Measurements from ENCODE around the gene SLC2A13. TPM values are rescaled to one million over a fixed set of nuclear protein-coding genes. Genes with fewer than 3 reads are reported as not detected.
A peak's percentile ranks its signal among the peaks of the same experiment; 100 is the strongest.
"Not testable (repeated sequence)": the region's sequence is repeated elsewhere in the genome, so short reads cannot be mapped to it uniquely, and the experiment has no call there.

Gene SLC2A13
- total and polyA plus RNA-seq, 10 donors, result 1.1 to 17.1 (median 7.6) TPM

DNA sequence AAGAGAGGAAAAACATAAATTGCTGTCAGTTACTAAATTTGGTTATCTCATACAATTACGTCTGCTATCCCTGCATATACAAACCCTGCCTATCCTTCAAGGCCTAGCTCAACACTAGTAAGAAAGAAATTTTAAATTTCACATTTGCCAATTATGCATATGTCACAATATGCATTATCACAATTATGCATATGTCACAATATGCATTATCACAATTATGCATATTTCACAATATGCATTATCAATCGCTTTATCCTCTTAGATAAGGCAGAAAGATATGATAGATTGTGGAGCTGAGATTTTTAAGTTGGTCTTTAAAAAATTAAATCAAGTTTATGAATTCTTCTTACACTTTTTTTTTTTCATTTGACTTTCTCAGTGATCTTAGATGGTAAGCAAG, 291.3 kb downstream of the SLC2A13 start:
- no peak for TF ChIP-seq POLR2AphosphoS5 (IDR thresholded peaks at IDR 0.05)
- TF ChIP-seq, protein P1, sequence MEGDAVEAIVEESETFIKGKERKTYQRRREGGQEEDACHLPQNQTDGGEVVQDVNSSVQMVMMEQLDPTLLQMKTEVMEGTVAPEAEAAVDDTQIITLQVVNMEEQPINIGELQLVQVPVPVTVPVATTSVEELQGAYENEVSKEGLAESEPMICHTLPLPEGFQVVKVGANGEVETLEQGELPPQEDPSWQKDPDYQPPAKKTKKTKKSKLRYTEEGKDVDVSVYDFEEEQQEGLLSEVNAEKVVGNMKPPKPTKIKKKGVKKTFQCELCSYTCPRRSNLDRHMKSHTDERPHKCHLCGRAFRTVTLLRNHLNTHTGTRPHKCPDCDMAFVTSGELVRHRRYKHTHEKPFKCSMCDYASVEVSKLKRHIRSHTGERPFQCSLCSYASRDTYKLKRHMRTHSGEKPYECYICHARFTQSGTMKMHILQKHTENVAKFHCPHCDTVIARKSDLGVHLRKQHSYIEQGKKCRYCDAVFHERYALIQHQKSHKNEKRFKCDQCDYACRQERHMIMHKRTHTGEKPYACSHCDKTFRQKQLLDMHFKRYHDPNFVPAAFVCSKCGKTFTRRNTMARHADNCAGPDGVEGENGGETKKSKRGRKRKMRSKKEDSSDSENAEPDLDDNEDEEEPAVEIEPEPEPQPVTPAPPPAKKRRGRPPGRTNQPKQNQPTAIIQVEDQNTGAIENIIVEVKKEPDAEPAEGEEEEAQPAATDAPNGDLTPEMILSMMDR (IDR thresholded peaks at IDR 0.05 in 8 of 11, conservative IDR thresholded peaks at IDR 0.05 in 3 of 11), result no peak
- TF ChIP-seq POLR2A (IDR thresholded peaks at IDR 0.05), result no peak
- intact Hi-C loops (cut with DNase I; ENCODE audit: low total_unique reads), result no loop called here
- WGBS, 5 donors, result 34 to 92% (median 58%) methylated on average over 2 of the region's 2 CpGs

GRCh38 chr12:39813776-39814175, 292.1 kb downstream of the SLC2A13 start:
- no peak for TF ChIP-seq POLR2AphosphoS5 (IDR thresholded peaks at IDR 0.05)
- TF ChIP-seq, protein P1 (IDR thresholded peaks at IDR 0.05 in 8 of 11, conservative IDR thresholded peaks at IDR 0.05 in 3 of 11), result no peak
- TF ChIP-seq POLR2A (IDR thresholded peaks at IDR 0.05), result no peak
- H3K27me3 ChIP-seq (replicated peaks in 1 of 7), result no peaks in the 10 kb centered on the region
- no peaks in the 10 kb centered on the region for H3K4me1 ChIP-seq
- DNase-seq, result no peak
- intact Hi-C loops (cut with DNase I; ENCODE audit: low total_unique reads), result no loop called here
- no peaks in the 10 kb centered on the region for H3K36me3 ChIP-seq
- no peak overlapping the region for H3K27ac ChIP-seq
- H3K9me3 ChIP-seq, result peaks cover 3 to 23% (median 15%) of the 10 kb centered on the region in 8 donors
- no peak overlapping the region for H3K4me3 ChIP-seq
- 67 to 80% (median 75%) methylated on average over 5 of the region's 5 CpGs for whole genome bisulfite sequencing, 5 donors

More for the DNA sequence above, 291.3 kb downstream of the SLC2A13 start:
- peaks cover 3 to 23% (median 15%) of the 10 kb centered on the region in 8 donors for H3K9me3 ChIP-seq
- no peaks in the 10 kb centered on the region for H3K27me3 ChIP-seq (replicated peaks in 1 of 7)
- H3K27ac ChIP-seq, result no peak overlapping the region
- no peak overlapping the region for H3K4me3 ChIP-seq
- no peak for DNase-seq
- H3K36me3 ChIP-seq, result no peaks in the 10 kb centered on the region
- no peaks in the 10 kb centered on the region for H3K4me1 ChIP-seq

GRCh38 chr12:39812456-39812855, 293.4 kb downstream of the SLC2A13 start:
- DNase-seq; H3K4me1 ChIP-seq; H3K27me3 ChIP-seq (replicated peaks in 1 of 7); H3K27ac ChIP-seq; intact Hi-C loops (cut with DNase I; ENCODE audit: low total_unique reads); H3K4me3 ChIP-seq; H3K36me3 ChIP-seq: not testable (repeated sequence)
- H3K9me3 ChIP-seq, result peaks cover 3 to 23% (median 15%) of the 10 kb centered on the region in 8 donors
- WGBS, 5 donors, result 95 to 99% (median 97%) methylated on average over 10 of the region's 10 CpGs

DNA sequence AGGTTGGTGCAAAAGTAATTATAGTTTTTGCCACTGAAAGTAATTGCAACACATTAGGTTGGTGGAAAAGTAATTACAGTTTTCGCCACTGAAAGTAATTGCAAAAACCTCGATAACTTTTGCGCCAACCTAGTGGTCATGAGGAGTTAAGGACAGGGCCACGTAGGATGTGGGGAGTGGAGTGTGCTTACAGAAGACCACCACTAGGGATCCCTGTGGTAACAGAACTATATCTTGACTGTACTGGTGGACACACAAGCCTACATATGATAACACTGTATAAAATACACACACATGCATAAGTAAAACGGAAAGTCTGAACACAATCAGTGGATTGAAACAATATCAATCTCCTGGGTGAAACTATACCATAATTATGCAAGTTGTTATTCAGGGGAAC, 298.8 kb downstream of the SLC2A13 start:
- DNase-seq, result no peak
- TF ChIP-seq POLR2AphosphoS5 (IDR thresholded peaks at IDR 0.05) (no peak), POLR2A (IDR thresholded peaks at IDR 0.05) (no peak)
- TF ChIP-seq, protein P1 (IDR thresholded peaks at IDR 0.05 in 8 of 11, conservative IDR thresholded peaks at IDR 0.05 in 3 of 11), result peak in 1 of 11 experiments; percentile 25
- H3K4me3 ChIP-seq, result no peak overlapping the region

DNA sequence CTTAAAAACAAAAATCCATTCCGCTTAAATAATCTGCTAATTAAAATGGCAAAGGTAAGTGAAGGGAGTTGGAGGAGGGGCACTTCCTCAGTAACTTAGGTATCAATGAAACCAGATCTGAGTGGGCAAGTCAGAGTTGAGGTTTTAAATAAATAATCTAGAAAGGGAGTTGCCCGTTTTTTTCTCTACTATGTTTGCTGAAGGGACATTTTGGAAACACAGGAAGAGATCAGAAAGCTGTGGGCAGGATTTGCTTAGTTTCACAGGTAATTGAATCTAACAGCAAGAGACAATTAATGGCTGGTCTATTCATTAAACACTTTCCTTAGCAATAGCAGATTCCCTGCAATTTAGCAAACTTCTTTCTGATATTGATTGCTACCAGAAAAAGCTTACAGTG, 300.2 kb downstream of the SLC2A13 start:
- Histone ChIP-seq H3K4me1 (no peaks in the 10 kb centered on the region), H3K27me3 (replicated peaks in 1 of 7) (no peaks in the 10 kb centered on the region), H3K27ac (no peak overlapping the region), H3K36me3 (no peaks in the 10 kb centered on the region), H3K4me3 (no peak overlapping the region), H3K9me3 (peaks cover 3 to 10% (median 9%) of the 10 kb centered on the region in 8 donors)
- TF ChIP-seq, protein P1 (IDR thresholded peaks at IDR 0.05 in 8 of 11, conservative IDR thresholded peaks at IDR 0.05 in 3 of 11), result no peak
- TF ChIP-seq POLR2AphosphoS5 (IDR thresholded peaks at IDR 0.05) (no peak), POLR2A (IDR thresholded peaks at IDR 0.05) (no peak)
- no peak for DNase-seq
- intact Hi-C loops (cut with DNase I; ENCODE audit: low total_unique reads), result no loop called here
- 70 to 80% (median 71%) methylated on average over 2 of the region's 2 CpGs for WGBS, 5 donors

More for the DNA sequence above, 298.8 kb downstream of the SLC2A13 start:
- H3K36me3 ChIP-seq, result no peaks in the 10 kb centered on the region
- H3K4me1 ChIP-seq, result no peaks in the 10 kb centered on the region
- peaks cover 3 to 18% (median 12%) of the 10 kb centered on the region in 8 donors for H3K9me3 ChIP-seq
- H3K27ac ChIP-seq, result no peak overlapping the region
- 73 to 91% (median 87%) methylated on average over 5 of the region's 5 CpGs for WGBS, 5 donors
- intact Hi-C loops (cut with DNase I; ENCODE audit: low total_unique reads), result no loop called here
- H3K27me3 ChIP-seq (replicated peaks in 1 of 7), result no peaks in the 10 kb centered on the region
